Breast epithelium (tissue), 3 donors: ENCODE data around the gene HMCN2.

Source experiments
- POLR2A ChIP-seq: fragments of 450-650 bp; IDR thresholded peaks from one replicate; pipeline ENCODE4 v1.6.1; 2016; ENCODE audit warnings: antibody characterized with exemption, mild to moderate bottlenecking, moderate library complexity
- POLR2AphosphoS5 ChIP-seq, 3 donors: sonication (generic); formaldehyde crosslinking; IDR thresholded peaks; one replicate each; pipeline ENCODE4 v1.6.1; 2017; ENCODE audit warnings: antibody characterized with exemption in 3 of 3
- TF ChIP-seq, protein P1 (sequence below), 3 donors: fragments of 450-650 bp; IDR thresholded peaks; one replicate each; pipeline ENCODE4 v1.5.1; 2016 to 2017; ENCODE audit warnings: antibody characterized with exemption in 3 of 3, mild to moderate bottlenecking in 3 of 3, moderate library complexity in 3 of 3

DNA sequence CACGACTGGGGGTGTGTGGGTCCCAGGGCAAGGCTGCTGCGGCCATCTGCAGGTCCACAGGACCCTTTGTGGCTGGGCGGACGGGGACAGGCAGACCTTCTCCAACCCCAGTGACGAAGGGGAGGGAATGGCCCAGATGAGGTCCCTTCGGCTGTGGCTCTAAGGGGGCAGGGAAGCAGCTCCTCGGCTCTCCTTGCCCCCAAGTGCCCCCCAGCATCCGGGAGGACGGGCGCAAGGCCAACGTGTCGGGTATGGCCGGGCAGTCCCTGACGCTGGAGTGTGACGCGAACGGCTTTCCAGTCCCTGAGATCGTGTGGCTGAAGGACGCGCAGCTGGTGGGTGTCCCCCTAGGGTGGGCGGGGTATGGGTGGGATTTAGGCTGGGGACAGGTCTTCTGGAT is 82.8 kb downstream of the HMCN2 start:
- TF ChIP-seq, protein P1, sequence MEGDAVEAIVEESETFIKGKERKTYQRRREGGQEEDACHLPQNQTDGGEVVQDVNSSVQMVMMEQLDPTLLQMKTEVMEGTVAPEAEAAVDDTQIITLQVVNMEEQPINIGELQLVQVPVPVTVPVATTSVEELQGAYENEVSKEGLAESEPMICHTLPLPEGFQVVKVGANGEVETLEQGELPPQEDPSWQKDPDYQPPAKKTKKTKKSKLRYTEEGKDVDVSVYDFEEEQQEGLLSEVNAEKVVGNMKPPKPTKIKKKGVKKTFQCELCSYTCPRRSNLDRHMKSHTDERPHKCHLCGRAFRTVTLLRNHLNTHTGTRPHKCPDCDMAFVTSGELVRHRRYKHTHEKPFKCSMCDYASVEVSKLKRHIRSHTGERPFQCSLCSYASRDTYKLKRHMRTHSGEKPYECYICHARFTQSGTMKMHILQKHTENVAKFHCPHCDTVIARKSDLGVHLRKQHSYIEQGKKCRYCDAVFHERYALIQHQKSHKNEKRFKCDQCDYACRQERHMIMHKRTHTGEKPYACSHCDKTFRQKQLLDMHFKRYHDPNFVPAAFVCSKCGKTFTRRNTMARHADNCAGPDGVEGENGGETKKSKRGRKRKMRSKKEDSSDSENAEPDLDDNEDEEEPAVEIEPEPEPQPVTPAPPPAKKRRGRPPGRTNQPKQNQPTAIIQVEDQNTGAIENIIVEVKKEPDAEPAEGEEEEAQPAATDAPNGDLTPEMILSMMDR (IDR thresholded peaks at IDR 0.05) = no peak
- no peak for TF ChIP-seq POLR2A
- no peak for TF ChIP-seq POLR2AphosphoS5 (IDR thresholded peaks at IDR 0.05)
